ENCODE measurements around the gene MATR3.

The MATR3 gene

GRCh38 chr5:139297439-139298133 is 4.0 kb downstream of the MATR3 start:
- Histone ChIP-seq H3K4me3 (ENCODE audit: severe bottlenecking) (no peak overlapping the region), H3K36me3 (ENCODE audit: low read depth) (peaks cover 70% of the 10 kb centered on the region), H3K9me3 (ENCODE audit: severe bottlenecking) (no peaks in the 10 kb centered on the region), H3K4me1 (ENCODE audit: insufficient read depth, poor library complexity, severe bottlenecking) (peaks cover 43% of the 10 kb centered on the region), H3K27ac (ENCODE audit: poor library complexity, severe bottlenecking) (no peak overlapping the region), H3K27me3 (ENCODE audit: insufficient read depth, poor library complexity, severe bottlenecking) (no peaks in the 10 kb centered on the region)
- DNase-seq (ENCODE audit: low spot score), result no peak
- ATAC-seq (ENCODE audit: low read depth), result no peak
- TF ChIP-seq CTCF (IDR thresholded peaks at IDR 0.05; ENCODE audit: poor library complexity, severe bottlenecking), result no peak

DNA sequence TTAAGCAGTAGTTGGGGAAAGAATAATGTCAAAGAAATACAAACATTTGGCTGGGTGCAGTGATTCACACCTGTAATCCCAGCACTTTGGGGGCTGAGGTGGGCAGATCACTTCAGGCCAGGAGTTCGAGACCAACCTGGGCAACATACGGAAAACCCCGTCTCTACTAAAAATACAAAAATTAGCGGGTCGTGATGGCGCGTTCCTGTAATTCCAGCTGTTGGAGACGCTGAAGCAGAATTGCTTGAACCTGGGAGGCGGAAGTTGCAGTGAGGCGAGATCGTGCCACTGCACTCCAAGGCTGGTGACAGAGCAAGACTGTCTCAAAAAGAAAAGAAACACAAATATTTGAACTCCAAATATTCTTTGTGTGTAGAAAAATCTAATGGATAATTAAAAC is 4.7 kb downstream of the MATR3 start:
- no peak overlapping the region for H3K4me3 ChIP-seq (ENCODE audit: severe bottlenecking)

GRCh38 chr5:139299486-139299885 is 5.9 kb downstream of the MATR3 start:
- Histone ChIP-seq H3K27me3 (ENCODE audit: insufficient read depth, poor library complexity, severe bottlenecking) (no peaks in the 10 kb centered on the region), H3K9me3 (ENCODE audit: severe bottlenecking) (no peaks in the 10 kb centered on the region), H3K27ac (ENCODE audit: poor library complexity, severe bottlenecking) (no peak overlapping the region), H3K36me3 (ENCODE audit: low read depth) (peaks cover 66% of the 10 kb centered on the region), H3K4me1 (ENCODE audit: insufficient read depth, poor library complexity, severe bottlenecking) (peaks cover 51% of the 10 kb centered on the region), H3K4me3 (ENCODE audit: severe bottlenecking) (no peak overlapping the region)
- TF ChIP-seq CTCF (IDR thresholded peaks at IDR 0.05; ENCODE audit: poor library complexity, severe bottlenecking), result no peak
- DNase-seq (ENCODE audit: low spot score), result no peak
- ATAC-seq (ENCODE audit: low read depth), result no peak

More for the DNA sequence above, 4.7 kb downstream of the MATR3 start:
- H3K27ac ChIP-seq (ENCODE audit: poor library complexity, severe bottlenecking), result no peak overlapping the region
- no peak for ATAC-seq (ENCODE audit: low read depth)
- no peak for TF ChIP-seq CTCF (IDR thresholded peaks at IDR 0.05; ENCODE audit: poor library complexity, severe bottlenecking)
- no peak for DNase-seq (ENCODE audit: low spot score)
- H3K36me3 ChIP-seq (ENCODE audit: low read depth), result peaks cover 71% of the 10 kb centered on the region
- H3K9me3 ChIP-seq (ENCODE audit: severe bottlenecking), result no peaks in the 10 kb centered on the region
- H3K27me3 ChIP-seq (ENCODE audit: insufficient read depth, poor library complexity, severe bottlenecking), result no peaks in the 10 kb centered on the region
- peaks cover 46% of the 10 kb centered on the region for H3K4me1 ChIP-seq (ENCODE audit: insufficient read depth, poor library complexity, severe bottlenecking)

- H3K27me3 ChIP-seq (ENCODE audit: insufficient read depth, poor library complexity, severe bottlenecking), result no peaks in the 10 kb centered on the region
- DNase-seq (ENCODE audit: low spot score) (no peak), ATAC-seq (ENCODE audit: low read depth) (no peak)
- peaks cover 44% of the 10 kb centered on the region for H3K4me1 ChIP-seq (ENCODE audit: insufficient read depth, poor library complexity, severe bottlenecking)
- no peak for TF ChIP-seq CTCF (IDR thresholded peaks at IDR 0.05; ENCODE audit: poor library complexity, severe bottlenecking)
- H3K36me3 ChIP-seq (ENCODE audit: low read depth), result peaks cover 59% of the 10 kb centered on the region
- H3K9me3 ChIP-seq (ENCODE audit: severe bottlenecking), result no peaks in the 10 kb centered on the region
- H3K27ac ChIP-seq (ENCODE audit: poor library complexity, severe bottlenecking), result no peak overlapping the region
- no peak overlapping the region for H3K4me3 ChIP-seq (ENCODE audit: severe bottlenecking)
Measured at GRCh38 chr5:139301808-139302499, 8.4 kb downstream of the MATR3 start.
